Neural progenitor cell (in vitro differentiated cells): Measurements from ENCODE around the gene ARMH4. TPM values are rescaled to one million over a fixed set of nuclear protein-coding genes. Genes with fewer than 3 reads are reported as not detected.
A peak's percentile ranks its signal among the peaks of the same experiment; 100 is the strongest.

Source experiments
- DNase-seq: peaks from one replicate; pipeline ENCODE4 v3.0.0-alpha.2; 2016; ENCODE audit warnings: low spot score
- H2AFZ ChIP-seq: fragments of 200-600 bp; sonication (generic); replicated peaks from 2 replicates; pipeline ENCODE4 v1.6.1; 2016; ENCODE audit warnings: antibody characterized with exemption
- H3F3A ChIP-seq: fragments of 200-600 bp; sonication (generic); 2 replicates; pipeline ENCODE4 v1.6.1; 2016; ENCODE audit warnings: antibody characterized with exemption, low read depth
- H3K27ac ChIP-seq: fragments of 200-600 bp; sonication (generic); 2 replicates; pipeline ENCODE4 v1.5.1; 2016; ENCODE audit warnings: mild to moderate bottlenecking
- H3K27me3 ChIP-seq: fragments of 200-600 bp; sonication (generic); 2 replicates; pipeline ENCODE4 v1.6.1; 2016; ENCODE audit warnings: mild to moderate bottlenecking, moderate library complexity
- H3K36me3 ChIP-seq: fragments of 200-600 bp; sonication (generic); 2 replicates; pipeline ENCODE4 v1.5.1; 2016
- H3K4me1 ChIP-seq: fragments of 200-600 bp; sonication (generic); 2 replicates; pipeline ENCODE4 v1.6.1; 2016; ENCODE audit warnings: mixed run types
- H3K4me2 ChIP-seq: fragments of 200-600 bp; sonication (generic); 2 replicates; pipeline ENCODE4 v1.6.1; 2016
- H3K4me3 ChIP-seq: fragments of 200-600 bp; sonication (generic); 2 replicates; pipeline ENCODE4 v1.5.1; 2016
- H3K79me2 ChIP-seq: fragments of 200-600 bp; sonication (generic); 2 replicates; pipeline ENCODE4 v1.6.1; 2016; ENCODE audit warnings: low read depth
- H3K9ac ChIP-seq: fragments of 200-600 bp; sonication (generic); 2 replicates; pipeline ENCODE4 v1.6.1; 2016
- H3K9me3 ChIP-seq: fragments of 200-600 bp; sonication (generic); 2 replicates; pipeline ENCODE4 v1.5.1; 2016; ENCODE audit warnings: low read depth
- H4K20me1 ChIP-seq: fragments of 200-600 bp; sonication (generic); 2 replicates; pipeline ENCODE4 v1.6.1; 2016; ENCODE audit warnings: low read depth
- H3K27ac Mint-ChIP-seq: 3 replicates; pipeline ENCODE4 v1.8.0; 2021; ENCODE audit warnings: mixed read lengths
- H3K27me3 Mint-ChIP-seq: 2 replicates; pipeline ENCODE4 v1.8.0; 2022; ENCODE audit warnings: low read depth, mild to moderate bottlenecking, inconsistent platforms, moderate library complexity, mixed read lengths; ENCODE audit not compliant: insufficient read depth
- H3K36me3 Mint-ChIP-seq: 3 replicates; pipeline ENCODE4 v1.8.0; 2021; ENCODE audit warnings: mixed read lengths
- H3K4me1 Mint-ChIP-seq: 3 replicates; pipeline ENCODE4 v1.8.0; 2021; ENCODE audit warnings: mixed read lengths
- H3K4me3 Mint-ChIP-seq: 3 replicates; pipeline ENCODE4 v1.8.0; 2021; ENCODE audit warnings: mild to moderate bottlenecking, moderate library complexity, mixed read lengths
- H3K9me3 Mint-ChIP-seq: 3 replicates; pipeline ENCODE4 v1.8.0; 2020; ENCODE audit warnings: mixed read lengths
- CTCF ChIP-seq: fragments of 200-600 bp; sonication (generic); IDR thresholded peaks from 2 replicates; pipeline ENCODE4 v1.5.1; 2017; ENCODE audit warnings: antibody characterized with exemption, mild to moderate bottlenecking
- EZH2 ChIP-seq: fragments of 200-600 bp; sonication (generic); IDR thresholded peaks from 2 replicates; pipeline ENCODE4 v1.6.1; 2017; ENCODE audit warnings: antibody characterized with exemption, mild to moderate bottlenecking, moderate library complexity
- EZH2phosphoT487 ChIP-seq: fragments of 200-600 bp; sonication (generic); IDR thresholded peaks from 2 replicates; pipeline ENCODE4 v1.6.1; 2017; ENCODE audit warnings: antibody characterized with exemption
- total RNA-seq: library from RNA; depleted of rRNA; stranded (reverse); fragments of >200 nt; gene quantifications from 2 replicates; pipeline ENCODE4 v1.2.3, GENCODE V29; 2015; ENCODE audit warnings: low replicate concordance

ARMH4 gene
- 23.0 and 29.0 TPM in 2 replicates for total RNA-seq

DNA sequence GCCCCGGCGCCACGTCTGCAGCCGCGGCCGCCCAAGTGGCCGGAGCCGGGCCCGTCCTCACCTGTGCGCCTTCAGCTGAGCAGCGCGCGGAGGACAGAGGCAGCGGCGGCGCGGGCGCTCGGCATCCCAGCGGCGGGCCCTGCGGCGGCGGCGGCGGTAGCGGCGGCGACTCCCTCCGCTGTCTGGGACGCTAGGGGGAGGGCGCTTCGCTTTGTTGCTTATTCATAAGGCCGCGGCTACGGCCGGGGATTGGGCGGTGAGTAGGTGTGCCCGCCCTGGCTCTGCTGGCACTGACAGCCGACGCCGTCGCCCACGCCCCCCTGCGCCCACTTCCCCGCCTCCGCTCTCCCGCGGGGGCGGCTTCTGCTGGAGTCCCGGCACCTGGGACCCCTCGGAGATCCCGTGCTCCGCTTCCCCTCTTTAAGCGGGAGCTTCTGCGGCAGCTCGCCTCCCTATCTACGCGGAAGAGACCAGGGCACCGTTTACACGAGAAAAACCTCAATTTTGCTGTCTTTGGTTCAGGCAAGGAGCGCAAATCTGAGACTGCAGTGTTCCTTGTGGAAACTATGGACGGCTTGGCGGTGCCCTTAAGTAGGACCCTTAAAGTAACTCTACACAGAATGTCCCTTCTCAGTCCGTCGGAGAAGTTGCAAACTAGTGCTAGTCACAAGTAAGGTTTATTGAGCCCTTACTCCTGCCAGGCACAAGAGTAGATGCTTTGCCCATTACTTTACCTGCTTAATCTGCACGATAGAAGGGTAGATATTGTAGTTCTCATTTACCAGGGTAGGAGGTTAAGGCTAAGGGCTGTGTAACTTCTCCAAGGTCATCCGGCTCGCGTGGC, at the start of gene ARMH4:
Gene ARMH4, minus strand, starts transcription at position 200 of the 844 bp plus-strand sequence. CDS start 12,855 bp downstream, outside the sequence.
- Histone ChIP-seq H3K4me2 (peak within 1 kb of the TSS; percentile 83), H3K4me1 (peaks cover 28% of the 10 kb centered on the region), H3K36me3 (no peaks in the 10 kb centered on the region), H3K4me3 (peak within 1 kb of the TSS; percentile 97), H2AFZ (peak within 1 kb of the TSS; percentile 98), H3K27ac (no peak within 1 kb of the TSS), H4K20me1 (peaks cover 6% of the 10 kb centered on the region), H3K27me3 (peaks cover 13% of the 10 kb centered on the region), H3K9ac (peak within 1 kb of the TSS; percentile 40), H3K79me2 (peaks cover 35% of the 10 kb centered on the region), H3F3A (peaks cover 34% of the 10 kb centered on the region), H3K9me3 (no peaks in the 10 kb centered on the region)
- Mint-ChIP-seq H3K9me3 (no peaks in the 10 kb centered on the region), H3K27me3 (peaks cover 9% of the 10 kb centered on the region), H3K27ac (peak within 1 kb of the TSS; percentile 60), H3K36me3 (no peaks in the 10 kb centered on the region), H3K4me1 (peaks cover 16% of the 10 kb centered on the region), H3K4me3 (peak within 1 kb of the TSS; percentile 94)
- peak; percentile 20 for TF ChIP-seq EZH2phosphoT487
- TF ChIP-seq CTCF = peak; percentile 18
- peak; percentile 43 for TF ChIP-seq EZH2
- DNase-seq = peak; percentile 97

DNA sequence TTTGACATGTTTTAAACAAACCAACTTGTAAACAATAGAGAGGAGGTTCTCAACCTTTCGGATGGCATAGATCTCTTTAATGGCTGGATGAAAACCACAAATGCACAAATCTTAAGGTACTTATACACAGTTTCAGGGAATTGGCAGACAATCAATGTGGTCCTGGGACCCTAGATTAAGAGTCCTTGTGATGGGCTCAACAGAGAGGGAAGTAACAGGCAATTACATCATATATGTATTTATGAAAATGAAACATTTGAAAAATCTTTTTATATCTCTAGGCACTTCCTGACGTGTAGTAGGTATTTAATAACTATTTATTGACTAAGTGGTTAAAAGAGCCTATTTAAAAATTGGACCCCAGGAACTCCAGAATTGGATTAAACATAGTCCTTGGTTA, 48.8 kb upstream of the ARMH4 start:
- peak overlapping the region; percentile 85 for H3K4me2 ChIP-seq
- peak overlapping the region; percentile 73 for H3K27ac Mint-ChIP-seq
- peak overlapping the region; percentile 98 for H2AFZ ChIP-seq
- DNase-seq = no peak
- peaks cover 10% of the 10 kb centered on the region for H3K4me1 ChIP-seq
- peaks cover 8% of the 10 kb centered on the region for H3K4me1 Mint-ChIP-seq
- peak overlapping the region; percentile 92 for H3K9ac ChIP-seq
- peak overlapping the region; percentile 99 for H3K4me3 ChIP-seq
- no peaks in the 10 kb centered on the region for H3K27me3 Mint-ChIP-seq
- H3K27me3 ChIP-seq = no peaks in the 10 kb centered on the region
- H3K9me3 ChIP-seq = no peaks in the 10 kb centered on the region
- peaks cover 4% of the 10 kb centered on the region for H3K36me3 Mint-ChIP-seq
- H3K79me2 ChIP-seq = peaks cover 21% of the 10 kb centered on the region
- peaks cover 5% of the 10 kb centered on the region for H3F3A ChIP-seq
- H3K27ac ChIP-seq = no peak overlapping the region
- TF ChIP-seq CTCF (no peak), EZH2 (no peak), EZH2phosphoT487 (no peak)
- peak overlapping the region; percentile 98 for H3K4me3 Mint-ChIP-seq
- H3K9me3 Mint-ChIP-seq = no peaks in the 10 kb centered on the region
- no peaks in the 10 kb centered on the region for H3K36me3 ChIP-seq
- H4K20me1 ChIP-seq = no peaks in the 10 kb centered on the region

DNA sequence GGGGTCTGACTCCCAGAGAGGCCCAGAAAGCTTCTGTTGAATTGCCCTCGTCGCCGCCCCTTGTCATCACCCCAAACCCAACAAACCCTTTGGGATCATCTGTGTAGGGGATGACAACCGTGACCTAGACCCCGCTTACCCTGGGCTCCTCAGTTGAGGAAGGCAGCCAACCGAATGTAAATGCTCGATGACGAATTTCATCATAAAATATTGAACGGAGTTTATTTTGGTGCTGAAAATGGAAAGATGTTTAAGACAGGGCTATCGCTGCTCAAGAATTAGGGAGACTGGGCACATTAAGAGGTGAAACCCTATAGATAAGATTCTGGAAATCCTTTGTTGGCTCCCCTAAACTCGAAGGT, 48.4 kb upstream of the ARMH4 start:
- DNase-seq = no peak
- TF ChIP-seq EZH2 = no peak
- TF ChIP-seq CTCF = no peak
- TF ChIP-seq EZH2phosphoT487 = no peak
- Histone ChIP-seq H3K27ac (peak overlapping the region; percentile 86), H3K4me2 (peak overlapping the region; percentile 85), H3K9me3 (no peaks in the 10 kb centered on the region), H3K4me1 (peaks cover 10% of the 10 kb centered on the region), H4K20me1 (no peaks in the 10 kb centered on the region), H3K79me2 (peaks cover 21% of the 10 kb centered on the region), H2AFZ (peak overlapping the region; percentile 98), H3K9ac (peak overlapping the region; percentile 92), H3K36me3 (no peaks in the 10 kb centered on the region), H3K4me3 (peak overlapping the region; percentile 99), H3K27me3 (no peaks in the 10 kb centered on the region), H3F3A (peaks cover 5% of the 10 kb centered on the region)
- H3K9me3 Mint-ChIP-seq = no peaks in the 10 kb centered on the region
- H3K36me3 Mint-ChIP-seq = peaks cover 4% of the 10 kb centered on the region
- H3K4me3 Mint-ChIP-seq = peak overlapping the region; percentile 98
- H3K27me3 Mint-ChIP-seq = no peaks in the 10 kb centered on the region
- peak overlapping the region; percentile 73 for H3K27ac Mint-ChIP-seq
- peaks cover 8% of the 10 kb centered on the region for H3K4me1 Mint-ChIP-seq
